Vagina (tissue), 2 donors: ENCODE data around the gene NR2F1-AS1. TPM values are rescaled to one million over a fixed set of nuclear protein-coding genes. Genes with fewer than 3 reads are reported as not detected.

Source experiments
- DNase-seq, 2 donors: peaks; one replicate each; pipeline ENCODE4 v3.0.0-alpha.2; 2017; ENCODE audit errors: extremely low spot score in 2 of 2
- H3K27ac ChIP-seq: fragments of 200-600 bp; sonication (generic); one replicate; pipeline ENCODE4 v1.5.1; 2019
- H3K27me3 ChIP-seq: fragments of 200-600 bp; sonication (generic); one replicate; pipeline ENCODE4 v1.5.1; 2019
- H3K36me3 ChIP-seq, 2 donors: fragments of 200-600 bp; sonication (generic); one replicate each; pipeline ENCODE4 v1.5.1; 2017 to 2019
- H3K4me1 ChIP-seq: fragments of 200-600 bp; sonication (generic); one replicate; pipeline ENCODE4 v1.5.1; 2019
- H3K4me3 ChIP-seq, 2 donors: fragments of 200-600 bp; sonication (generic); 1 replicate in 1 of 2; 2 replicates in 1 of 2; pipeline ENCODE4 v1.5.1; 2016 to 2019
- H3K9me3 ChIP-seq: fragments of 200-600 bp; sonication (generic); one replicate; pipeline ENCODE4 v1.5.1; 2019
- POLR2A ChIP-seq, 2 donors: fragments of 450-650 bp; IDR thresholded peaks; one replicate each; pipeline ENCODE4 v1.6.1; 2017; ENCODE audit warnings: antibody characterized with exemption in 2 of 2, mild to moderate bottlenecking in 2 of 2, moderate library complexity in 2 of 2
- POLR2AphosphoS5 ChIP-seq, 2 donors: sonication (generic); formaldehyde crosslinking; IDR thresholded peaks; one replicate each; pipeline ENCODE4 v1.9.0; 2017; ENCODE audit warnings: antibody characterized with exemption in 2 of 2, mild to moderate bottlenecking in 2 of 2, low read depth in 1 of 2; ENCODE audit not compliant: insufficient read depth in 1 of 2
- intact Hi-C: fragments of 100-400 bp; cut with DNase I; formaldehyde crosslinking; loops from one replicate; pipeline ENCODE4 v1.15.1; 2023
- total RNA-seq: library from RNA; depleted of rRNA; stranded (reverse); fragments of >200 nt; gene quantifications from one replicate; pipeline ENCODE4 v1.2.3, GENCODE V29; 2016
- TF ChIP-seq, protein P1 (sequence below), 3 experiments: fragments of 450-650 bp in 2 of 3; fragments of 200-600 bp in 1 of 3; sonication (generic) in 1 of 3; IDR thresholded peaks; one replicate each; pipeline ENCODE4 v1.5.1; 2017 to 2019; ENCODE audit warnings: antibody characterized with exemption in 3 of 3, mild to moderate bottlenecking in 2 of 3, moderate library complexity in 2 of 3

NR2F1-AS1 gene
- total RNA-seq, 1 donor from 2014 or later, result 22.3 TPM

DNA sequence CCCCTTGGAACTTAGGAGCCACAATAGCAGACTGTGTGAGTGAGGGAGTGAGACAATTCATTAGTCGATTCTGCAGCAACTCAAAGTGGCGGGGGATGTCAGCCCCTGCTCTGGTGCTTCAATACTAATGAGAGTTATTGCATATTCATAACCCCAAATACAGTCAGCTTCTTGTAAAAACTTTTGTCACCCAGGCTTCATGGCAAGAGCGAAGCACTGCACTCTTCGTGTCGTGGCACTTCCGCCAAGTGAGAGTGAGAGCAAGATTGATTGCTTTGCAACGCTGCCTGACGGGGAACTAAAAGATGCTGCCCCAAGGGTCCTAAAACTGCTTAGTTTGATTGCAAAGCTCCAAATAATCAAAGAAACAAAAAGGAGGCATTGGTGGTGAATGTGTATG, 150.9 kb downstream of the NR2F1-AS1 start:
- Histone ChIP-seq H3K36me3 (no peaks in the 10 kb centered on the region), H3K4me1 (peaks cover 6% of the 10 kb centered on the region), H3K27me3 (no peaks in the 10 kb centered on the region), H3K9me3 (no peaks in the 10 kb centered on the region), H3K4me3 (no peak overlapping the region), H3K27ac (no peak overlapping the region)
- intact Hi-C loops, result no loop called here
- no peak for TF ChIP-seq POLR2A (IDR thresholded peaks at IDR 0.05)
- no peak for TF ChIP-seq POLR2AphosphoS5 (IDR thresholded peaks at IDR 0.05; ENCODE audit: insufficient read depth in 1 of 2, low read depth in 1 of 2)
- TF ChIP-seq, protein P1, sequence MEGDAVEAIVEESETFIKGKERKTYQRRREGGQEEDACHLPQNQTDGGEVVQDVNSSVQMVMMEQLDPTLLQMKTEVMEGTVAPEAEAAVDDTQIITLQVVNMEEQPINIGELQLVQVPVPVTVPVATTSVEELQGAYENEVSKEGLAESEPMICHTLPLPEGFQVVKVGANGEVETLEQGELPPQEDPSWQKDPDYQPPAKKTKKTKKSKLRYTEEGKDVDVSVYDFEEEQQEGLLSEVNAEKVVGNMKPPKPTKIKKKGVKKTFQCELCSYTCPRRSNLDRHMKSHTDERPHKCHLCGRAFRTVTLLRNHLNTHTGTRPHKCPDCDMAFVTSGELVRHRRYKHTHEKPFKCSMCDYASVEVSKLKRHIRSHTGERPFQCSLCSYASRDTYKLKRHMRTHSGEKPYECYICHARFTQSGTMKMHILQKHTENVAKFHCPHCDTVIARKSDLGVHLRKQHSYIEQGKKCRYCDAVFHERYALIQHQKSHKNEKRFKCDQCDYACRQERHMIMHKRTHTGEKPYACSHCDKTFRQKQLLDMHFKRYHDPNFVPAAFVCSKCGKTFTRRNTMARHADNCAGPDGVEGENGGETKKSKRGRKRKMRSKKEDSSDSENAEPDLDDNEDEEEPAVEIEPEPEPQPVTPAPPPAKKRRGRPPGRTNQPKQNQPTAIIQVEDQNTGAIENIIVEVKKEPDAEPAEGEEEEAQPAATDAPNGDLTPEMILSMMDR (IDR thresholded peaks at IDR 0.05), result no peak
- DNase-seq, result no peak

DNA sequence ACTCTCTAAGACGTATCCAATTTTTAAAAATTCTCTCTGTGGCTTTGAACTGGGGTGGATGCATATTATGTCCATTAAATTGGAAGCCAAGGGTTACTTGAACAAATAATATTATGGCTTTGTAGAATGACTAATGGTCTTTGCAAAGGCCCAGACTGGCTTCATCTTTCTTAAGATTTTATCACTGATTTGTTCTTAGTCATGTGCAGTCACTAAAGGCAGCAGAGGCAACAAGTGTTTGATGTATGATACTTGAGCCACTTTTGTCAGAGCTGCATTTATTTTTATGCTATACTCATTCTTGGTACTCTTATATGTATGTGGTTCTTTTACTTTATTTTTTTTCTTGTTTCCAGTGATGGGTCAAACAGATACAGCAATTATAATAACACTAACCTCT, 152.2 kb downstream of the NR2F1-AS1 start:
- Histone ChIP-seq H3K4me1 (peaks cover 10% of the 10 kb centered on the region), H3K36me3 (no peaks in the 10 kb centered on the region), H3K27ac (no peak overlapping the region), H3K4me3 (no peak overlapping the region), H3K27me3 (no peaks in the 10 kb centered on the region), H3K9me3 (no peaks in the 10 kb centered on the region)
- intact Hi-C loops, result no loop called here
- DNase-seq, result no peak
- TF ChIP-seq, protein P1 (IDR thresholded peaks at IDR 0.05), result no peak
- TF ChIP-seq POLR2A (IDR thresholded peaks at IDR 0.05), result no peak
- TF ChIP-seq POLR2AphosphoS5 (IDR thresholded peaks at IDR 0.05; ENCODE audit: insufficient read depth in 1 of 2, low read depth in 1 of 2), result no peak

DNA sequence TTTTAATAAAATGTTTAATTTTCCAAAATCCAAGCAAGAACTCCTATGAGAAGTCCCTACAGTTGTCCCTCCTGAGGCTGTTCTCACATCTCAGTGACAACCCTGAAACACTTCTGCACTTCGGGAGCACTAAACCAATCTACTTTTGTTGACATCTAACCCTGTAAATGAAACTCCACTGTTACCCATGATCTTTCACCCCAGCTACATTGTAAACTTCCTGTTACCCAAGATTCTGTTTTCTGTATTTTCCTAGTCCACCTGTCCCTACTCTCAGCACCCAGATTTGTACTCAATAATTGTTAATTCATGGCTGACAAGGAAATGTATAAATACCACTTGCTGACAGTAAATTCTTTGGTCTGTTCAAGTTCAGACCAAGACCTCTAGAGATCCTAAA, 153.7 kb downstream of the NR2F1-AS1 start:
- peaks cover 10% of the 10 kb centered on the region for H3K4me1 ChIP-seq
- no peaks in the 10 kb centered on the region for H3K27me3 ChIP-seq
- DNase-seq, result no peak
- H3K9me3 ChIP-seq, result no peaks in the 10 kb centered on the region
- TF ChIP-seq, protein P1 (IDR thresholded peaks at IDR 0.05), result no peak
- TF ChIP-seq POLR2AphosphoS5 (IDR thresholded peaks at IDR 0.05; ENCODE audit: insufficient read depth in 1 of 2, low read depth in 1 of 2) (no peak), POLR2A (IDR thresholded peaks at IDR 0.05) (no peak)
- no peak overlapping the region for H3K4me3 ChIP-seq
- intact Hi-C loops, result no loop called here
- no peaks in the 10 kb centered on the region for H3K36me3 ChIP-seq
- no peak overlapping the region for H3K27ac ChIP-seq

DNA sequence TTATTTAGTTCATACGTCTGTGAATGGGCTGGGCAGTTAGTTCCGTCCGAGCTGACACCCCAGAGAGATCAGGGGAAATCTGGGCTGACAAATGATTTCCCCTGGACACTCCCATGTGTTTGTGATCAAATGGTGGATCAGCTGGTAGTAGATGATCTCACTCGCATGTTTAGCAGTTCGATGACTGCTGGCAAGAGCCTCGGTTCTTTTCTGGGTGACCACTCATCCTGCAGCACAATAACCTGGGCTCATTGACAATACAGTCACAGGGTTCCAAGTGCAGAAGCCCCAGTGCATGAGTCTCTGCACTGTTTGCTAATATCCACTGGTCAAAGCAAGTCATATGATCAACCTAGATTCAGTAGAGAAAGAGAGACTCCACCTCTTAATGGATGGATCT, 155.9 kb downstream of the NR2F1-AS1 start:
- peaks cover 10% of the 10 kb centered on the region for H3K4me1 ChIP-seq
- H3K4me3 ChIP-seq, result no peak overlapping the region
- H3K36me3 ChIP-seq, result no peaks in the 10 kb centered on the region
- intact Hi-C loops, result no loop called here
- TF ChIP-seq, protein P1 (IDR thresholded peaks at IDR 0.05), result no peak
- no peak for TF ChIP-seq POLR2AphosphoS5 (IDR thresholded peaks at IDR 0.05; ENCODE audit: insufficient read depth in 1 of 2, low read depth in 1 of 2)
- no peak for TF ChIP-seq POLR2A (IDR thresholded peaks at IDR 0.05)
- no peaks in the 10 kb centered on the region for H3K9me3 ChIP-seq
- DNase-seq, result no peak
- no peak overlapping the region for H3K27ac ChIP-seq
- no peaks in the 10 kb centered on the region for H3K27me3 ChIP-seq

DNA sequence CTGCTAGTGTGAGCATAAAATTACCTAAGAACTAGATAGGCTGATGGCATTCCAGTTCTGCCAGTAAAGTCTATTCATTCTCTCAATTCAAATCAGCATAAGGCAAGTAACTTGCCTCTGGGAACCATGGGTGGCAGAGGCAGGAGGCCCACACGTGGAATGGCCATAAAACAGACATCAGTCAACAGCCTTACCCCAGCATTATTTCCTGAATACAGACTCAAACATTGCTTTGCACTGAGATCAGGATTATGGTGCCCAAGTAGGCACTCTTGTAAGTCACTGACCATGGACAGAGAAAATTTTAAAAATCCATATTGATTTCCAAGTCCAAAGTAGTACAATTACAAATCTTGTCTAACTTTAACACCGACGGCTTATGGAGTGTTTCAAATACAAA, 157.7 kb downstream of the NR2F1-AS1 start:
- H3K4me1 ChIP-seq, result peaks cover 10% of the 10 kb centered on the region
- H3K36me3 ChIP-seq, result no peaks in the 10 kb centered on the region
- DNase-seq, result no peak
- no peak overlapping the region for H3K4me3 ChIP-seq
- no peaks in the 10 kb centered on the region for H3K27me3 ChIP-seq
- H3K27ac ChIP-seq, result no peak overlapping the region
- H3K9me3 ChIP-seq, result no peaks in the 10 kb centered on the region
- intact Hi-C loops, result no loop called here
- TF ChIP-seq, protein P1 (IDR thresholded peaks at IDR 0.05), result no peak
- TF ChIP-seq POLR2AphosphoS5 (IDR thresholded peaks at IDR 0.05; ENCODE audit: insufficient read depth in 1 of 2, low read depth in 1 of 2), result no peak
- TF ChIP-seq POLR2A (IDR thresholded peaks at IDR 0.05), result no peak
